Right lobe of liver (tissue), 6 donors: ENCODE measurements around the gene BMP10. TPM values are rescaled to one million over a fixed set of nuclear protein-coding genes. Genes with fewer than 3 reads are reported as not detected.

Source experiments
- ATAC-seq, 4 donors: fragments of 200-7000 bp; cut with Tn5 transposase; one replicate each; pipeline ENCODE4 v1.9.1; 2020; ENCODE audit warnings: mild to moderate bottlenecking in 4 of 4, moderate library complexity in 4 of 4
- DNase-seq, 3 donors: peaks; one replicate each; pipeline ENCODE4 v3.0.0-alpha.2; 2020
- H3K27ac ChIP-seq, 3 donors: fragments of 200-600 bp; one replicate each; pipeline ENCODE4 v1.8.0; 2022
- H3K27me3 ChIP-seq, 2 donors: fragments of 200-600 bp; one replicate each; pipeline ENCODE4 v1.8.0; 2022
- H3K36me3 ChIP-seq, 4 donors: fragments of 200-600 bp; sonication (generic) in 1 of 4; one replicate each; pipeline versions ENCODE4 v1.5.1 to v1.8.0; 2017 to 2022; ENCODE audit warnings: control low read depth in 1 of 4
- H3K4me1 ChIP-seq, 4 donors: fragments of 200-600 bp; sonication (generic) in 1 of 4; one replicate each; pipeline versions ENCODE4 v1.5.1 to v1.8.0; 2017 to 2022; ENCODE audit warnings: control low read depth in 1 of 4
- H3K4me3 ChIP-seq, 3 donors: fragments of 200-600 bp; one replicate each; pipeline ENCODE4 v1.8.0; 2022
- H3K9me3 ChIP-seq, 4 donors: fragments of 200-600 bp; sonication (generic) in 1 of 4; one replicate each; pipeline versions ENCODE4 v1.5.1 to v1.8.0; 2017 to 2022; ENCODE audit warnings: control low read depth in 1 of 4
- CTCF ChIP-seq, 4 donors: fragments of 200-600 bp in 3 of 4; fragments of 450-650 bp in 1 of 4; IDR thresholded peaks; one replicate each; pipeline versions ENCODE4 v1.5.1 to v1.8.0; 2016 to 2022; ENCODE audit warnings: antibody characterized with exemption in 4 of 4, mild to moderate bottlenecking in 2 of 4
- POLR2A ChIP-seq: fragments of 450-650 bp; IDR thresholded peaks from one replicate; pipeline ENCODE4 v1.6.1; 2017; ENCODE audit warnings: antibody characterized with exemption, mild to moderate bottlenecking
- WGBS: methylation state at CpG from one replicate; pipeline ENCODE4 v1.1.6; 2018; ENCODE audit warnings: low coverage, low lambda C conversion rate; ENCODE audit not compliant: insufficient coverage; ENCODE audit errors: missing lambda C conversion rate; 5-methylcytosine and 5-hydroxymethylcytosine counted together
- intact Hi-C, 2 donors: fragments of 100-400 bp; cut with DNase I; formaldehyde crosslinking; loops; one replicate each; pipeline versions ENCODE4 v1.11.2 to v1.14.1; 2022
- total RNA-seq, 6 experiments: library from RNA; depleted of rRNA in 2 of 6; stranded (reverse); fragments of >200 nt in 2 of 6; fragmentation: NEBNext Ultra II Directional in 3 of 6; extraction: Animal tissue kit (Norgen Biotek cat#: 25700) in 3 of 6; gene quantifications; one replicate each; pipeline versions ENCODE4 v1.1.0 to v1.2.4, GENCODE V29; 2016 to 2023
- donor health status: DM: no; HTN: yes; CAD: no.
- donor health status: DM: no; HTN: no; CAD: no.
- donor health status: DM: no; HTN: no; CAD: no.
- donor health status: DM: no; HTN: yes; CAD: no.
- donor health status: DM: no; HTN: yes; CAD: no.

Gene BMP10
- total RNA-seq, 6 experiments from 2014 or later = 4.0 to 15.4 (median 6.0) TPM

- intact Hi-C loops = loop anchor here (10.0 kb wide), 2 partner anchors 191 to 431 kb away; no protein-coding TSS in a partner anchor
- Histone ChIP-seq H3K27me3 (no peaks in the 10 kb centered on the region), H3K27ac (no peak overlapping the region), H3K4me3 (no peak overlapping the region), H3K9me3 (no peaks in the 10 kb centered on the region), H3K4me1 (peaks cover 0 to 31% (median 3%) of the 10 kb centered on the region in 4 donors), H3K36me3 (no peaks in the 10 kb centered on the region)
- ATAC-seq = peak; percentile 13 to 59 (median 37)
- TF ChIP-seq POLR2A = no peak
- TF ChIP-seq CTCF (IDR thresholded peaks at IDR 0.05) = no peak
- WGBS = 23% methylated on average over 1 of the region's 1 CpG
- no peak for DNase-seq
Observed at GRCh38 chr2:68916226-68916625, 45.0 kb upstream of the BMP10 start.

GRCh38 chr2:68915393-68915792 lies 44.2 kb upstream of the BMP10 start:
- ATAC-seq = no peak
- WGBS = 77% methylated on average over 4 of the region's 4 CpGs
- Histone ChIP-seq H3K4me3 (no peak overlapping the region), H3K36me3 (no peaks in the 10 kb centered on the region), H3K4me1 (peaks cover 0 to 23% (median 3%) of the 10 kb centered on the region in 4 donors), H3K27me3 (no peaks in the 10 kb centered on the region), H3K27ac (no peak overlapping the region), H3K9me3 (no peaks in the 10 kb centered on the region)
- intact Hi-C loops = loop anchor here (10.0 kb wide), 2 partner anchors 191 to 431 kb away; no protein-coding TSS in a partner anchor
- no peak for DNase-seq
- TF ChIP-seq POLR2A = no peak
- TF ChIP-seq CTCF (IDR thresholded peaks at IDR 0.05) = no peak

DNA sequence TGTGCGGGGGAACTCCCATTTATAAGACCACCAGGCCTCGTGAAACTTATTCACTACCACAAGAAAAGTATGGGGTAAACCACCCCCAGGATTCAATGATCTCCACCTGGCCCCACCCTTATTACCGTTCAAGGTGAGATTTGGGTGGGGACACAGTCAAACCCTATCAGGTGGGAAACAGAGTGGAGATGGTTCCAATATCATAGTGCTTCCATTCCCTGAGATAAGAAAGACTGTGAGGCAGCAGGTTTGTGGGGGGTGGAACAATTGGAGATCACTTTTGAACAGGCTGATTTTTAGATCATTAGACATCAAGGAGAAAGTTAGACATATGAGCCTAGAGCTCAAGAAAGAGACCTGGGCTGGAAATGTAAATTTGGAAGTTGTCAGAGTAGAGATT lies 42.2 kb upstream of the BMP10 start:
- no peaks in the 10 kb centered on the region for H3K27me3 ChIP-seq
- no peak for ATAC-seq
- intact Hi-C loops = loop anchor here (10.0 kb wide), 2 partner anchors 189 to 429 kb away; no protein-coding TSS in a partner anchor
- no peaks in the 10 kb centered on the region for H3K36me3 ChIP-seq
- 96% methylated on average over 3 of the region's 3 CpGs for WGBS
- H3K4me3 ChIP-seq = no peak overlapping the region
- no peak overlapping the region for H3K27ac ChIP-seq
- no peak for DNase-seq
- H3K9me3 ChIP-seq = no peaks in the 10 kb centered on the region
- H3K4me1 ChIP-seq = peaks cover 0 to 23% (median 0%) of the 10 kb centered on the region in 4 donors
- TF ChIP-seq POLR2A = no peak
- TF ChIP-seq CTCF (IDR thresholded peaks at IDR 0.05) = no peak

DNA sequence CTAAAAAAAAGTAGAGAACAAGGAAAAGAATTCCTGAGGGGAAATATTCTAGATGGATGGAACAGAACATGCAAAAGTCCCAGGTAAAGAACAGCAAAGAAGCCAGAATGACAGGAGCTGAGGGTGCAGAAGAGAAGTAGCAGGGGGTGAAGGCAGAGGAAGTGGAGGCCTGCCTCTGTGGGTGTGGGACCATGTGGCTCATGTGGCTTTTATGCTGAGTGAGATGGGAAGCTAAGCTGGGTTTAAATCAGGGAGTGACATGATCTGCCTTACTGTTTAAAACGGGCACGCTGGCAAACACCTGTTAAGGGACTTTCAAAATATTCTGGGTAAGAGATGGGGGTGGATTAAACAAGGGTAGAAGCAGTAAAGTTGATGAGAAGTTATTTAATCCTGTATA lies 41.5 kb upstream of the BMP10 start:
- H3K9me3 ChIP-seq = no peaks in the 10 kb centered on the region
- no peaks in the 10 kb centered on the region for H3K36me3 ChIP-seq
- no peak overlapping the region for H3K27ac ChIP-seq
- ATAC-seq = peak in 2 of 4 donors; percentile 12 to 23
- TF ChIP-seq POLR2A (no peak), CTCF (IDR thresholded peaks at IDR 0.05) (no peak)
- H3K27me3 ChIP-seq = no peaks in the 10 kb centered on the region
- intact Hi-C loops = loop anchor here (10.0 kb wide), 2 partner anchors 188 to 428 kb away; no protein-coding TSS in a partner anchor
- no peak for DNase-seq
- no peak overlapping the region for H3K4me3 ChIP-seq
- H3K4me1 ChIP-seq = peaks cover 0 to 26% (median 0%) of the 10 kb centered on the region in 4 donors
- WGBS = 15% methylated on average over 2 of the region's 2 CpGs
